ENCODE data around the gene METTL1. TPM values are rescaled to one million over a fixed set of nuclear protein-coding genes. Genes with fewer than 3 reads are reported as not detected.
A peak's percentile ranks its signal among the peaks of the same experiment; 100 is the strongest.

Gene METTL1
- polyA plus RNA-seq, 1 experiment, result 20.1 TPM

DNA sequence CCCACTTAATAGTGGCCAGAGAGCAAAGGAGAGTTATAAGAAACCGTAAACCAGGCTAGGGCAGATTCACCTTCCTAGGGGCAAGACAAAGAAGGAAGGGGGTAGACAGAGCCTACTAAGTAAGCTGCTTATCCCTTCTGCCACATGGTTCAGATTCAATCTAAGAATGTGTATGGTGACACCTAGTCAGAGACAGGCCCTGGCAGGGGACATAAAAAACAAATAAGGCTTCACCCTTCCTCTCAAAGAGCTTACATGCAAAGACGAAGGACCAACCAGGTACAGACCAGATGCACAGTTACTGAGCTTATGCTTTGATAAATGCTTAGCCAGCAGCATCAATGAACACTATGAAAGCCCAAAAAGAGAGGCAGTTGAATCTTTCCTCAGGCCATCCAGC is 9.4 kb downstream of the METTL1 start:
- ChIA-PET POLR2A (no interaction called here), CTCF (no interaction called here)
- Histone ChIP-seq H3K27ac (ENCODE audit: low read depth, low read length) (no peak overlapping the region), H3K27me3 (ENCODE audit: control insufficient read depth, insufficient read depth, low read length) (peaks cover 40% of the 10 kb centered on the region), H3K4me3 (ENCODE audit: low read depth, low read length) (no peak overlapping the region), H3K9me3 (ENCODE audit: control insufficient read depth, insufficient read depth, low read length) (no peaks in the 10 kb centered on the region; the same call in 1 of the 2 replicates)
- TF ChIP-seq, protein P1, sequence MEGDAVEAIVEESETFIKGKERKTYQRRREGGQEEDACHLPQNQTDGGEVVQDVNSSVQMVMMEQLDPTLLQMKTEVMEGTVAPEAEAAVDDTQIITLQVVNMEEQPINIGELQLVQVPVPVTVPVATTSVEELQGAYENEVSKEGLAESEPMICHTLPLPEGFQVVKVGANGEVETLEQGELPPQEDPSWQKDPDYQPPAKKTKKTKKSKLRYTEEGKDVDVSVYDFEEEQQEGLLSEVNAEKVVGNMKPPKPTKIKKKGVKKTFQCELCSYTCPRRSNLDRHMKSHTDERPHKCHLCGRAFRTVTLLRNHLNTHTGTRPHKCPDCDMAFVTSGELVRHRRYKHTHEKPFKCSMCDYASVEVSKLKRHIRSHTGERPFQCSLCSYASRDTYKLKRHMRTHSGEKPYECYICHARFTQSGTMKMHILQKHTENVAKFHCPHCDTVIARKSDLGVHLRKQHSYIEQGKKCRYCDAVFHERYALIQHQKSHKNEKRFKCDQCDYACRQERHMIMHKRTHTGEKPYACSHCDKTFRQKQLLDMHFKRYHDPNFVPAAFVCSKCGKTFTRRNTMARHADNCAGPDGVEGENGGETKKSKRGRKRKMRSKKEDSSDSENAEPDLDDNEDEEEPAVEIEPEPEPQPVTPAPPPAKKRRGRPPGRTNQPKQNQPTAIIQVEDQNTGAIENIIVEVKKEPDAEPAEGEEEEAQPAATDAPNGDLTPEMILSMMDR (IDR thresholded peaks at IDR 0.05; ENCODE audit: low read depth, low read length), result no peak
- no peak for DNase-seq (ENCODE audit: low read depth, low spot score)

DNA sequence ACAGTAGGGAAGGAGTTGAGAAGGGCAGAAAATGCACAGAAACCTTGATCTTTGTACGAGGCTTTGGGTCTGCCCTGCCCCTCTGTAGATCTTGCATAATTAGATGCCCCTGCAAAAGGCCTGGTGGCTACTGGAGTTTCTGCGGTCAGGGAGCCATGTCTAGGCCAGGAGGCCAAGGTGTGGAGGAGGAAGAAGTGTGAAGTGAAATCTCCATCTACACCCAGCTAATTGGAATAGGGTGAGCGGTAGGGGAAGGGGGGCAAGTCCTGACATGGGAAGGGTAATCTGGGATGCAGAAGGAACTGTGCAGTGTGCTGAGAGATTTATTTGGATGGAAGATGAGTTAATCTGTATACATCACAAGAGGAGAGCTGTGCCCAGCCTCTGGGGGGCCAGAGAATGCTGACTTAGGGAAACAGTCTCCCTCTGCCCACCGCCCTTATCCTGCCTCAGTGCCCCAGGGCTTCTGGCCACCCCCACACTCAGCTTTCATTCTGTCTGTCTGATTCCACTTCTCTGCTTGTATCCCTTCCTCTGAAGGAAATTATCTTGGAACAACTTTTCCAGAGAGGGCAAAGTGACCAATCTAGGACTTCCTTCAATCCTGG is 10.4 kb downstream of the METTL1 start:
- no peak for DNase-seq (ENCODE audit: low read depth, low spot score)
- Histone ChIP-seq H3K27me3 (ENCODE audit: control insufficient read depth, insufficient read depth, low read length) (peaks cover 39% of the 10 kb centered on the region), H3K27ac (ENCODE audit: low read depth, low read length) (no peak overlapping the region), H3K4me3 (ENCODE audit: low read depth, low read length) (no peak overlapping the region), H3K9me3 (ENCODE audit: control insufficient read depth, insufficient read depth, low read length) (no peaks in the 10 kb centered on the region; the same call in 1 of the 2 replicates)
- CTCF ChIA-PET, result no interaction called here
- TF ChIP-seq, protein P1 (IDR thresholded peaks at IDR 0.05; ENCODE audit: low read depth, low read length), result no peak
- POLR2A ChIA-PET, result interaction anchor here (0.9 kb wide), 1 partner anchor 11 kb away, joined by 3 read pairs; no protein-coding TSS in a partner anchor

DNA sequence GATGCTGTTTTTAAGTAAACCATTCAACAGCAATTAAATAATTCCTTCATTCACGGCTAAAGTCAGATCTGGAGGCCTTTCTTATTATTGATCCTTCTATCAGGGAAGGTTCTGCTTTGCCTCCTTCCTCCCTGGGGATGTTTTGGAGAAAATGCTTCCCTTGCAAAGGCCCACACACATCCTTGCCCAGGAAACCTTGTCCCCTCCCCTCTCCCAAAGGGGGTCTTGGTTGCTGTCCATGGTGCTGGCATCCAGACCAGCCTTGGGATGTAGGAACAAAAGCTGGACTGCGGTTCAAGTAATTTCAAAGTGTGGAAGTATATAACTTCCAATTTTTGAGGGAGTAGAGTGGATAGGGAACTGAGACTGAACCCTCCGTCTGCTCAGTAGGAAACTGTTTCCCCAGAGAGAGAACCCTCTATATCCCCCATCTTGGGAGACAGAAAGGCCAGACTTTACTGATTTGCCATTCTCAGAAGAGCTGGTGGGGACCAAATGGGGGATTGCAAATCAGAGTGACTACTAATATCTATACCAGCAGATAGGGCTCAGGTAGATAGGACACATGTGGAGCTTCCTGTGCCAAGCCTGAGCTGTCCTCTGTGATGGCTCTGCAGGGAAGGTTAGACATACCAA is 11.4 kb downstream of the METTL1 start:
- ChIA-PET POLR2A (no interaction called here), CTCF (no interaction called here)
- DNase-seq (ENCODE audit: low read depth, low spot score), result no peak
- Histone ChIP-seq H3K27me3 (ENCODE audit: control insufficient read depth, insufficient read depth, low read length) (peaks cover 31% of the 10 kb centered on the region), H3K27ac (ENCODE audit: low read depth, low read length) (no peak overlapping the region), H3K4me3 (ENCODE audit: low read depth, low read length) (no peak overlapping the region), H3K9me3 (ENCODE audit: control insufficient read depth, insufficient read depth, low read length) (no peaks in the 10 kb centered on the region; the same call in 1 of the 2 replicates)
- TF ChIP-seq, protein P1 (IDR thresholded peaks at IDR 0.05; ENCODE audit: low read depth, low read length), result no peak

DNA sequence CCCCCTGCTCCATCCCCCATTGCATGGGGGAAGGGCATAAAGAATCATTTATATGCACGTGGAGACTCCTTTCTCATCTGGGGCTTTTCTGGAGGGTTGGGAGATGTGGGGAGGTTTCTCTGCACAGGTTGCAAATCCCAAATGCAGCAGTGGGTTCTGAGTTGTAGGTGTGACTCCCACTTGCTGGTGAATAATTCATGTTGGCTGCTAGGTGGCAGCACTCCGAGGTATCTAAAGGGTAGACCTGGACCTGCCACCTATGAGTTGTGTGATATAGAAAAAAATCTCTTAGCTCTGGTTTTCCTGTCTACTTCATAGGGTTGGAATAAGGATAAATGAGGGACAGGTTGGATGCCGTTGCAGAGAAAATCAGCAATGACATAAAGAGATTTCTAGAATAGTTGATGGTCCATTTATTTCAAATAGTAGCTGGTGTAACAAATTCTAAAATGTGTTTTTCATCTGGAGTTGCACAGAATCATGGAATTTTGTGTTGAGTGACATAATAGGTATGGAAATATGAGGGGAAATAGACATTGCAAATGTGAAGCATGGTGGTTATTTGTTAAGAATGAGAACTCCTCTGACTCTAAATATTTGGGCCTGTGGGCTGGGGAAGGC is 12.4 kb downstream of the METTL1 start:
- TF ChIP-seq, protein P1 (IDR thresholded peaks at IDR 0.05; ENCODE audit: low read depth, low read length), result peak; percentile 48
- Histone ChIP-seq H3K27ac (ENCODE audit: low read depth, low read length) (no peak overlapping the region), H3K27me3 (ENCODE audit: control insufficient read depth, insufficient read depth, low read length) (peaks cover 21% of the 10 kb centered on the region), H3K9me3 (ENCODE audit: control insufficient read depth, insufficient read depth, low read length) (no peaks in the 10 kb centered on the region; the same call in 1 of the 2 replicates), H3K4me3 (ENCODE audit: low read depth, low read length) (no peak overlapping the region)
- ChIA-PET POLR2A (no interaction called here), CTCF (interaction anchor here (1.0 to 1.4 kb wide), 2 partner anchors 22 to 146 kb away, joined by 3 to 4 read pairs; no protein-coding TSS in a partner anchor)
- DNase-seq (ENCODE audit: low read depth, low spot score), result no peak

Measured in AG04450 (cell line).